K562 (cell line): ENCODE measurements around the gene INSM2. TPM values are rescaled to one million over a fixed set of nuclear protein-coding genes. Genes with fewer than 3 reads are reported as not detected.

Source experiments
- BACH1 ChIP-seq: fragments of 200-800 bp; sonication (Bioruptor generic); IDR thresholded peaks from 2 replicates; pipeline ENCODE4 v1.6.1; 2016; ENCODE audit warnings: missing genetic modification characterization, missing compliant biosample characterization
- CBX8 ChIP-seq: fragments of 200-600 bp; sonication (generic); IDR thresholded peaks from 2 replicates; pipeline ENCODE4 v1.6.1; 2012; ENCODE audit warnings: borderline replicate concordance, mixed run types, low read depth, mild to moderate bottlenecking, moderate library complexity, mixed read lengths, low read length, control low read depth, inconsistent platforms; ENCODE audit not compliant: poor library complexity, severe bottlenecking; ENCODE audit errors: extremely low read depth
- CSDE1 ChIP-seq, 2 experiments: fragments of 450-650 bp; IDR thresholded peaks; 2 replicates each; pipeline ENCODE4 v1.6.1; 2016; ENCODE audit warnings: mild to moderate bottlenecking in 1 of 2
- LCOR ChIP-seq: sonication (generic); formaldehyde crosslinking; IDR thresholded peaks from 2 replicates; pipeline ENCODE4 v1.8.0; 2022; ENCODE audit warnings: mild to moderate bottlenecking, missing genetic modification reagents
- RREB1 ChIP-seq: fragments of 250-450 bp; sonication (Bioruptor Pico); IDR thresholded peaks from 2 replicates; pipeline ENCODE4 v1.4.0; 2020
- SMARCB1 ChIP-seq: IDR thresholded peaks from 2 replicates; pipeline ENCODE4 v1.6.1; 2011; ENCODE audit warnings: improper control_type of control experiment, low read depth; ENCODE audit not compliant: insufficient read length
- SRF ChIP-seq, 2 experiments: fragments of 250-450, 450-650 bp in 1 of 2; sonication (Bioruptor Pico) in 1 of 2; sonication (generic) in 1 of 2; formaldehyde crosslinking; IDR thresholded peaks; 2 replicates each; pipeline versions ENCODE4 v1.5.0 to v1.5.1; 2020 to 2022; ENCODE audit warnings: mild to moderate bottlenecking in 1 of 2, missing genetic modification reagents in 1 of 2
- TGIF2 ChIP-seq: sonication (generic); formaldehyde crosslinking; IDR thresholded peaks from 2 replicates; pipeline ENCODE4 v1.8.1; 2022; ENCODE audit warnings: mild to moderate bottlenecking, missing genetic modification reagents, moderate library complexity
- THAP12 ChIP-seq: fragments of 250-450 bp; sonication (Bioruptor Pico); IDR thresholded peaks from 2 replicates; pipeline ENCODE4 v1.9.0; 2021; ENCODE audit warnings: mild to moderate bottlenecking, inconsistent platforms
- USF1 ChIP-seq: sonication (generic); formaldehyde crosslinking; IDR thresholded peaks from 2 replicates; pipeline ENCODE4 v1.9.0; 2022; ENCODE audit warnings: mild to moderate bottlenecking, missing genetic modification reagents
- ZBTB1 ChIP-seq: sonication (generic); formaldehyde crosslinking; IDR thresholded peaks from 2 replicates; pipeline ENCODE4 v1.8.1; 2023; ENCODE audit warnings: missing genetic modification reagents, low read depth, mild to moderate bottlenecking, borderline replicate concordance
- ZKSCAN8 ChIP-seq: fragments of 200-800 bp; sonication (Bioruptor generic); IDR thresholded peaks from 2 replicates; pipeline ENCODE4 v1.6.1; 2016; ENCODE audit warnings: missing genetic modification characterization, missing compliant biosample characterization
- ZNF232 ChIP-seq: sonication (generic); formaldehyde crosslinking; IDR thresholded peaks from 2 replicates; pipeline ENCODE4 v1.8.0; 2022; ENCODE audit warnings: mild to moderate bottlenecking, missing genetic modification reagents
- ZNF347 ChIP-seq: fragments of 450-650 bp; formaldehyde crosslinking; IDR thresholded peaks from 2 replicates; pipeline ENCODE4 v1.4.0; 2020; ENCODE audit warnings: low read depth, mild to moderate bottlenecking, moderate library complexity
- ZNF699 ChIP-seq: fragments of 250-450 bp; sonication (Bioruptor Pico); IDR thresholded peaks from 2 replicates; pipeline ENCODE4 v1.8.0; 2021; ENCODE audit warnings: mild to moderate bottlenecking, moderate library complexity; ENCODE audit not compliant: insufficient replicate concordance
- ZNF79 ChIP-seq: fragments of 250-450 bp; sonication (Bioruptor Pico); IDR thresholded peaks from 2 replicates; pipeline ENCODE4 v1.4.0; 2020; ENCODE audit warnings: low read depth, mild to moderate bottlenecking, moderate library complexity
- polyA plus RNA-seq, 8 experiments: library from polyadenylated mRNA; depleted of rRNA in 4 of 8; stranded (reverse) in 5 of 8; unstranded in 3 of 8; fragments of >200 nt; fragmentation: Nextera tagmentation in 2 of 8; fragmentation: Illumina TruSeq in 1 of 8; extraction: Ambion mirVana in 2 of 8; extraction: Trizol in 1 of 8; gene quantifications; 2 replicates each; pipeline versions ENCODE4 v1.2.1 to v1.2.3, GENCODE V29; 2011 to 2014; ENCODE audit warnings: inconsistent platforms in 1 of 8, missing spikeins in 1 of 8
- total RNA-seq, 7 experiments: library from RNA; depleted of rRNA in 6 of 7; stranded (reverse); fragments of >200 nt in 6 of 7; fragmentation: Illumina TruSeq in 2 of 7; extraction: Trizol in 2 of 7; gene quantifications; 2 replicates each; pipeline versions ENCODE4 v1.2.1 to v1.2.3, GENCODE V29; 2011 to 2021; ENCODE audit warnings: low replicate concordance in 1 of 7

INSM2 gene
- total and polyA plus RNA-seq, 9 of the 15 experiments (the other 6 are each of a cell fraction or from before 2014, with no cell fraction given): not detected

- TF ChIP-seq BACH1 (tag) (0 out of 2 replicates have a peak, but pooled peaks have one; percentile 55), ZNF699 (CRISPR knock-in tag) (no peak), SRF (CRISPR knock-in tag; IDR thresholded peaks at IDR 0.05) (peak in 1 of 2 experiments; percentile 96; a peak in 2 of 4 replicates), ZNF232 (peak; percentile 99), CSDE1 (IDR thresholded peaks at IDR 0.05) (no peak), USF1 (CRISPR knock-in tag) (0 out of 2 replicates have a peak, but pooled peaks have one; percentile 60), ZBTB1 (CRISPR knock-in tag) (peak; percentile 97), RREB1 (CRISPR knock-in tag) (no peak), THAP12 (CRISPR knock-in tag) (no peak), ZKSCAN8 (CRISPR knock-in tag) (peak; percentile 50; the same call in 1 of the 2 replicates), ZNF347 (CRISPR knock-in tag) (no peak), ZNF79 (no peak), CBX8 (no peak), SMARCB1 (peak; percentile 51), TGIF2 (CRISPR knock-in tag) (peak; percentile 99), LCOR (peak; percentile 99)
These were observed 1.0 kb downstream of the INSM2 start (continued) for GRCh38 chr14:35534873-35535482.
